Mesendoderm (in vitro differentiated cells): Measurements from ENCODE around the gene PRDM11.

Source experiments
- DNase-seq: peaks from one replicate; pipeline ENCODE4 v3.0.0; 2013
- H2AK5ac ChIP-seq: 2 replicates; pipeline ENCODE4 v1.6.1; 2013; ENCODE audit warnings: low read length, inconsistent platforms
- H2BK120ac ChIP-seq: 2 replicates; pipeline ENCODE4 v1.6.1; 2013; ENCODE audit warnings: low read depth, mild to moderate bottlenecking, low read length, moderate library complexity, mixed read lengths
- H2BK15ac ChIP-seq: replicated peaks from 2 replicates; pipeline ENCODE4 v1.6.1; 2013; ENCODE audit warnings: low read depth, mild to moderate bottlenecking, moderate library complexity
- H2BK5ac ChIP-seq: 2 replicates; pipeline ENCODE4 v1.6.1; 2013; ENCODE audit warnings: low read length, inconsistent platforms
- H3K18ac ChIP-seq: 2 replicates; pipeline ENCODE4 v1.6.1; 2013; ENCODE audit warnings: mild to moderate bottlenecking, low read length, mixed read lengths
- H3K23ac ChIP-seq: one replicate; pipeline ENCODE4 v1.6.1; 2013; ENCODE audit warnings: low read length
- H3K27ac ChIP-seq: 2 replicates; pipeline ENCODE4 v1.5.1; 2013; ENCODE audit warnings: low read depth, mild to moderate bottlenecking, inconsistent platforms, low read length, moderate library complexity
- H3K27me3 ChIP-seq: 2 replicates; pipeline ENCODE4 v1.6.1; 2013; ENCODE audit warnings: low read length, control low read depth, mild to moderate bottlenecking, inconsistent platforms; ENCODE audit not compliant: insufficient read depth, poor library complexity
- H3K36me3 ChIP-seq: 2 replicates; pipeline ENCODE4 v1.6.1; 2013; ENCODE audit warnings: low read length, inconsistent platforms; ENCODE audit not compliant: control insufficient read depth, insufficient read depth
- H3K4ac ChIP-seq: one replicate; pipeline ENCODE4 v1.6.1; 2013; ENCODE audit warnings: low read depth, mild to moderate bottlenecking, low read length, moderate library complexity
- H3K4me1 ChIP-seq: 2 replicates; pipeline ENCODE4 v1.6.1; 2013; ENCODE audit warnings: low read depth, low read length, inconsistent platforms; ENCODE audit not compliant: control insufficient read depth
- H3K4me2 ChIP-seq: 2 replicates; pipeline ENCODE4 v1.6.1; 2013; ENCODE audit warnings: low read length
- H3K4me3 ChIP-seq: 2 replicates; pipeline ENCODE4 v1.5.1; 2013; ENCODE audit warnings: mild to moderate bottlenecking, low read length
- H3K56ac ChIP-seq: one replicate; pipeline ENCODE4 v1.6.1; 2013; ENCODE audit warnings: low read length
- H3K79me1 ChIP-seq: 2 replicates; pipeline ENCODE4 v1.6.1; 2013; ENCODE audit warnings: low read length, inconsistent platforms
- H3K79me2 ChIP-seq: 2 replicates; pipeline ENCODE4 v1.6.1; 2013; ENCODE audit warnings: mild to moderate bottlenecking, low read length; ENCODE audit not compliant: control insufficient read depth, insufficient read depth
- H3K9ac ChIP-seq: 2 replicates; pipeline ENCODE4 v1.6.1; 2013; ENCODE audit warnings: low read length, inconsistent platforms
- H4K5ac ChIP-seq: one replicate; pipeline ENCODE4 v1.6.1; 2013; ENCODE audit warnings: low read length
- H4K8ac ChIP-seq: one replicate; pipeline ENCODE4 v1.6.1; 2013; ENCODE audit warnings: low read depth, mild to moderate bottlenecking, control low read depth, low read length, moderate library complexity
- WGBS: extraction: QIAGEN DNeasy Blood & Tissue Kit; methylation state at CpG from one replicate; pipeline ENCODE4 v1.1.7; 2013; ENCODE audit warnings: low lambda C conversion rate, missing lambda C conversion rate; ENCODE audit not compliant: insufficient coverage; ENCODE audit errors: extremely low coverage; 5-methylcytosine and 5-hydroxymethylcytosine counted together

PRDM11 gene

DNA sequence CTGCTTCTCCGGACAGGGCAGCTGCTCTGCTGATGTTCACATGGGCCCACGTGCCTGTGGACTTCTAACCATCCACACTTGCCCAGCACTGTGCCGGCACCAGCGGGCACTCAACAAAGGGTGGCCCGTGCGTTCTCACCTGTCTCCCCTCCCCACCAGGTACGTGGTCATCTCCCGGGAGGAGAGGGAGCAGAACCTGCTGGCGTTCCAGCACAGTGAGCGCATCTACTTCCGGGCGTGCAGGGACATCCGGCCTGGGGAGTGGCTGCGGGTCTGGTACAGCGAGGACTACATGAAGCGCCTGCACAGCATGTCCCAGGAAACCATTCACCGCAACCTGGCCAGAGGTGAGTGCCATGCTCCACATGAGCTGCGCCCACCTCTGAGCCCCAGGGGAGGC, 73.0 kb downstream of the PRDM11 start:
- Histone ChIP-seq H2BK120ac (no peak overlapping the region), H3K9ac (no peak overlapping the region), H2AK5ac (no peak overlapping the region), H4K5ac (no peak overlapping the region), H3K27ac (no peak overlapping the region), H2BK5ac (no peak overlapping the region), H3K4ac (no peak overlapping the region), H3K56ac (no peak overlapping the region), H3K4me2 (no peak overlapping the region), H3K23ac (no peak overlapping the region), H3K36me3 (no peaks in the 10 kb centered on the region), H3K79me1 (no peaks in the 10 kb centered on the region), H2BK15ac (no peak overlapping the region), H3K4me1 (no peaks in the 10 kb centered on the region), H3K27me3 (no peaks in the 10 kb centered on the region), H4K8ac (no peak overlapping the region), H3K79me2 (no peaks in the 10 kb centered on the region), H3K18ac (no peak overlapping the region), H3K4me3 (no peak overlapping the region)
- DNase-seq = no peak
- WGBS = no CpG with 5 or more reads among the region's 18 CpGs

DNA sequence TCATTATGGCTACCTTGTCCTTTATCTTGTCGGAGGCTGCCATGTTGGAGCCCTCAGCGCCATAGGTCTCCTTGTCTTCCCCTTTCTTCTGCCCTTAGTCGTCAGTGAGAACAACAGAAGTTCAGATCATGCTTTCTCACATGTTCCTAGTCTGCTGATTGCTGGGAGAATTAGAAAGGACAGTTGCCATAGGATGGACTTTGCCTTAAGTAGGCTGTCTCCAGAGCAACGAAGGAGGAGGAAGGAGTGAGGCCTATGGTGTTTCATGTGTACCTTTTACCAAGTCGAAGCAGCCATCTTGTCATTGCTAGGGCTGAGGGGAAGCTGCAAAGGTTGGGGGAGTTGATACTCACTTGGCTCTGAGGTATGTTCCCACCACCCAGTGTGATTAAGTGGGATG, 77.1 kb downstream of the PRDM11 start:
- Histone ChIP-seq H3K27ac (no peak overlapping the region), H3K18ac (no peak overlapping the region), H3K23ac (no peak overlapping the region), H3K4me1 (no peaks in the 10 kb centered on the region), H3K9ac (no peak overlapping the region), H2BK120ac (no peak overlapping the region), H2AK5ac (no peak overlapping the region), H3K4me3 (no peak overlapping the region), H3K36me3 (no peaks in the 10 kb centered on the region), H3K27me3 (no peaks in the 10 kb centered on the region), H3K4me2 (no peak overlapping the region), H3K4ac (no peak overlapping the region), H3K79me1 (no peaks in the 10 kb centered on the region), H2BK5ac (no peak overlapping the region), H3K79me2 (no peaks in the 10 kb centered on the region), H2BK15ac (no peak overlapping the region), H3K56ac (no peak overlapping the region), H4K8ac (no peak overlapping the region), H4K5ac (no peak overlapping the region)
- no CpG with 5 or more reads among the region's 5 CpGs for WGBS
- no peak for DNase-seq

DNA sequence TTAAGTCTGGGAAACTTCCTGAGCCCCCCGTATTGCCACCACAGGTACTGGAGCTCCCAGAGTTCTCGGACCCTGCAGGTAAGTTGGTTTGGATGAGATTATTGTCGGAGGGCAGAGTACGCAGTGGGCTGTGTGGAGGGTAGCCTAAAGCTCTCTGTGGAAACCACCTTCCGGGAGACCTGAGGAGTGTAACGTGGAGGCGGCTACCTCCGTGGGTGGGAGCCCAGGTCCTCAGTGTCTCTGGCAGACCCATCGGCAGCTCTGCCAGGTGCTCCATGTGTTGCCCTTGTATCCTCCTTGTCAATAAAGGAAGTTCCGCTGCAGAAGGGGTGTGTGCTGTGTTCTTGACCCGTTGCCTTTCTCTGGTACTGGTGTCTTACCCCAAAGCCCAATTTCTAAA, 78.3 kb downstream of the PRDM11 start:
- no peak overlapping the region for H2BK5ac ChIP-seq
- H2AK5ac ChIP-seq = no peak overlapping the region
- H2BK15ac ChIP-seq = no peak overlapping the region
- no peaks in the 10 kb centered on the region for H3K27me3 ChIP-seq
- no peak overlapping the region for H3K4me3 ChIP-seq
- H3K27ac ChIP-seq = no peak overlapping the region
- no peak overlapping the region for H4K8ac ChIP-seq
- WGBS = no CpG with 5 or more reads among the region's 11 CpGs
- H3K79me2 ChIP-seq = no peaks in the 10 kb centered on the region
- no peak overlapping the region for H3K23ac ChIP-seq
- no peaks in the 10 kb centered on the region for H3K4me1 ChIP-seq
- H4K5ac ChIP-seq = no peak overlapping the region
- no peak overlapping the region for H3K4ac ChIP-seq
- no peaks in the 10 kb centered on the region for H3K79me1 ChIP-seq
- H2BK120ac ChIP-seq = no peak overlapping the region
- no peak overlapping the region for H3K56ac ChIP-seq
- no peak overlapping the region for H3K4me2 ChIP-seq
- DNase-seq = no peak
- H3K36me3 ChIP-seq = no peaks in the 10 kb centered on the region
- no peak overlapping the region for H3K9ac ChIP-seq
- H3K18ac ChIP-seq = no peak overlapping the region

DNA sequence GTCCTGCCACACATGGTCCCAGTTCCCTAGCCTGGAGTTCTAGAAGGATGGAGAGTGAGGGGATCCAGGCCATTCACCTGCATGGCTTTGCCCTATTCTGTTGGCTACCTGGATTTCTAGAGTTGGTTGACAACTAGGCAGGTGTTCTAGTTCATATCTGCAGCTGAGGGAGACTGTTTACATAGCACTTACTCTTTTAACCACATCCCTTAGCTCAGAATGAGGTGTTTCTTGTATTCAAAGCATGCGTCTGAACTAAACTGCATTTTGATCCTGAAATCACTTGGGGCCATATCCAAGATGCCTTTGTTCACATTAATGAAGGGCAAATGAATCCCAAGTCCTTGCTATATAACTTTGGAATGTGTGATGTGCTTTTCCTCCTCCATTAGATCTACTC, 78.8 kb downstream of the PRDM11 start:
- Histone ChIP-seq H3K18ac (no peak overlapping the region), H3K27ac (no peak overlapping the region), H3K4me1 (no peaks in the 10 kb centered on the region), H4K8ac (no peak overlapping the region), H2BK15ac (no peak overlapping the region), H3K79me1 (no peaks in the 10 kb centered on the region), H3K56ac (no peak overlapping the region), H3K36me3 (no peaks in the 10 kb centered on the region), H3K27me3 (no peaks in the 10 kb centered on the region), H3K4ac (no peak overlapping the region), H2BK5ac (no peak overlapping the region), H3K79me2 (no peaks in the 10 kb centered on the region), H4K5ac (no peak overlapping the region), H3K9ac (no peak overlapping the region), H3K4me2 (no peak overlapping the region), H3K23ac (no peak overlapping the region), H2AK5ac (no peak overlapping the region), H3K4me3 (no peak overlapping the region), H2BK120ac (no peak overlapping the region)
- WGBS = no CpG with 5 or more reads among the region's 1 CpG
- no peak for DNase-seq

DNA sequence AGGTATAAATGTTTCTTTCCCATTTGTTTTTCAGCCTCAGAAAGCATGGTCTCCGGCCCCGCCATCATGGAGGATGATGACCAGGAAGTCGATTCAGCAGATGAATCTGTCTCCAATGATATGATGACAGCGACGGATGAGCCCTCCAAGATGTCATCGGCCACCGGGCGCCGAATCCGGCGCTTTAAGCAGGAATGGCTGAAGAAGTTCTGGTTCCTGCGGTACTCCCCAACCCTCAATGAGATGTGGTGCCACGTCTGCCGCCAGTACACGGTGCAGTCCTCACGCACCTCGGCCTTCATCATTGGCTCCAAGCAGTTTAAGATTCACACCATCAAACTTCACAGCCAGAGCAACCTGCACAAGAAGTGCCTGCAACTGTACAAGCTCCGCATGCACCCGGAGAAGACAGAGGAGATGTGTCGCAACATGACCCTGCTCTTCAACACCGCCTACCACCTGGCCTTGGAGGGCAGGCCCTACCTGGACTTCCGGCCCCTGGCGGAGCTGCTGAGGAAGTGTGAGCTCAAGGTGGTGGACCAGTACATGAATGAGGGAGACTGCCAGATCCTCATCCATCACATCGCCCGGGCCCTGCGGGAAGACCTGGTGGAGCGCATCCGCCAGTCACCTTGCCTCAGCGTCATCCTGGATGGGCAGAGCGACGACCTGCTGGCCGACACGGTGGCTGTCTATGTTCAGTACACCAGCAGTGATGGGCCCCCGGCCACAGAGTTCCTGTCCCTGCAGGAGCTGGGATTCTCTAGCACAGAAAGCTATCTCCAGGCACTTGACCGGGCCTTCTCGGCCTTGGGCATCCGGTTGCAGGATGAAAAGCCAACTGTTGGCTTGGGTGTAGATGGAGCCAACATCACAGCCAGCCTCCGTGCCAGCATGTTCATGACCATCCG, 79.8 kb downstream of the PRDM11 start:
- no peak overlapping the region for H3K18ac ChIP-seq
- DNase-seq = no peak
- no peak overlapping the region for H2BK120ac ChIP-seq
- no peak overlapping the region for H2BK5ac ChIP-seq
- no peak overlapping the region for H4K8ac ChIP-seq
- H3K27me3 ChIP-seq = no peaks in the 10 kb centered on the region
- no peaks in the 10 kb centered on the region for H3K4me1 ChIP-seq
- no peak overlapping the region for H3K9ac ChIP-seq
- H3K27ac ChIP-seq = no peak overlapping the region
- H3K36me3 ChIP-seq = no peaks in the 10 kb centered on the region
- H2BK15ac ChIP-seq = no peak overlapping the region
- no peak overlapping the region for H3K23ac ChIP-seq
- H3K4ac ChIP-seq = no peak overlapping the region
- H3K4me3 ChIP-seq = no peak overlapping the region
- H2AK5ac ChIP-seq = no peak overlapping the region
- WGBS = no CpG with 5 or more reads among the region's 39 CpGs
- H4K5ac ChIP-seq = no peak overlapping the region
- H3K79me1 ChIP-seq = no peaks in the 10 kb centered on the region
- no peak overlapping the region for H3K56ac ChIP-seq
- no peak overlapping the region for H3K4me2 ChIP-seq
- H3K79me2 ChIP-seq = no peaks in the 10 kb centered on the region

DNA sequence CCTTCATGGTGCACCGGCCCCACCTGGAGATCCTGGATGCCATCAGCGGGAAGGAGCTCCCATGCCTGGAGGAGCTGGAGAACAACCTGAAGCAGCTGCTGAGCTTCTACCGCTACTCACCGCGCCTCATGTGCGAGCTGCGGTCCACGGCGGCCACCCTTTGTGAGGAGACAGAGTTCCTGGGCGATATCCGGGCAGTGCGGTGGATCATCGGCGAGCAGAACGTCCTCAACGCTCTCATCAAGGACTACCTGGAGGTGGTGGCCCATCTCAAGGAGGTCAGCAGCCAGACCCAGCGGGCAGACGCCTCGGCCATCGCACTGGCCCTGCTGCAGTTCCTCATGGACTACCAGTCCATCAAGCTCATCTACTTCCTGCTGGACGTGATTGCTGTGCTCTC, 80.5 kb downstream of the PRDM11 start:
- no peak overlapping the region for H4K8ac ChIP-seq
- H3K4me1 ChIP-seq = no peaks in the 10 kb centered on the region
- H3K56ac ChIP-seq = no peak overlapping the region
- no peaks in the 10 kb centered on the region for H3K36me3 ChIP-seq
- no peaks in the 10 kb centered on the region for H3K27me3 ChIP-seq
- H3K9ac ChIP-seq = no peak overlapping the region
- no peak overlapping the region for H2BK15ac ChIP-seq
- no peak overlapping the region for H3K4me3 ChIP-seq
- no peak overlapping the region for H2AK5ac ChIP-seq
- no peak overlapping the region for H2BK5ac ChIP-seq
- H3K18ac ChIP-seq = no peak overlapping the region
- H3K79me1 ChIP-seq = no peaks in the 10 kb centered on the region
- no peak overlapping the region for H3K23ac ChIP-seq
- no CpG with 5 or more reads among the region's 21 CpGs for WGBS
- no peak overlapping the region for H2BK120ac ChIP-seq
- no peak overlapping the region for H3K27ac ChIP-seq
- H3K4me2 ChIP-seq = no peak overlapping the region
- H3K79me2 ChIP-seq = no peaks in the 10 kb centered on the region
- H4K5ac ChIP-seq = no peak overlapping the region
- no peak overlapping the region for H3K4ac ChIP-seq
- DNase-seq = no peak
